ENCODE data around the gene OLFML3. TPM values are rescaled to one million over a fixed set of nuclear protein-coding genes. Genes with fewer than 3 reads are reported as not detected.
"Not testable (repeated sequence)": the region's sequence is repeated elsewhere in the genome, so short reads cannot be mapped to it uniquely, and the experiment has no call there.

Gene OLFML3
- total RNA-seq, 1 experiment from 2014 or later = 0.45 TPM

DNA sequence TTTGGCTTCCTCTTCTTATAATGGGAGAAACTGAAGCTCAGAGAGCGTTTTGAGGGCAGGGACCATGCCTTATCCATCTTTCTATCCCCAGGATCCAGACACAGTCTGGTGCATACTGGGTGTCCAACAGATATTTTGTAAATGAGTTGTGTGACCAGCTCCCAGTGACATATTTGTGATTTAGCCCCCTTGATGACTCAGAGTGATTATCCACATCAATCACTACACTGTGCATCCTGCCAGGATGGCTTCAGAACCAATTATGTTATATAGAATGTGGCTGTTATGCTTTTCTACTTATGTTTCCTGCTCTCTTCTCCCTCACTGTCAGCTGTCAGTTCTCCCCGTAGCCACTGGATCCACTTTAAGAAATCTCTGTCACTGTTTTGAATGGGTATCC, 11.3 kb downstream of the OLFML3 start:
- DNase-seq (ENCODE audit: extremely low read depth, low read depth) = no peak

DNA sequence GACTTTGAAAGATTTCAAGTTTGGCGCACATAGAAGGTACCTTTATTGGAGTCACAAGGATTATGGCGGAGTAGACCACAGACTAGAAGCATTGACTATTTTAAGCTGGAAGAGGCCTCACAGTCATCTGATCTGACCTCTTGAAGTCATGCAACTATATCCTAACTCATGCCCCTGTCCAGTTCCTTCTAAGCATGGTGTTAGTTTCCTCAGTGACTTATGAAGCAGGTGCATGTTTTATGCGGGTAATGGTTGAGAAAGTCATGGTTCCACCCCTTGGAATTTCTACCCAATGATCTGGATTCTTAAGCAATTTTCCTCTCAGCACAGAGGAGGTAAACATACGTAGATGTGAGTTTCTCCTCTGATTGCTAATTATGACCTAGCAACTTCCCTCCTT, 11.7 kb downstream of the OLFML3 start:
- no peak for DNase-seq (ENCODE audit: extremely low read depth, low read depth)

DNA sequence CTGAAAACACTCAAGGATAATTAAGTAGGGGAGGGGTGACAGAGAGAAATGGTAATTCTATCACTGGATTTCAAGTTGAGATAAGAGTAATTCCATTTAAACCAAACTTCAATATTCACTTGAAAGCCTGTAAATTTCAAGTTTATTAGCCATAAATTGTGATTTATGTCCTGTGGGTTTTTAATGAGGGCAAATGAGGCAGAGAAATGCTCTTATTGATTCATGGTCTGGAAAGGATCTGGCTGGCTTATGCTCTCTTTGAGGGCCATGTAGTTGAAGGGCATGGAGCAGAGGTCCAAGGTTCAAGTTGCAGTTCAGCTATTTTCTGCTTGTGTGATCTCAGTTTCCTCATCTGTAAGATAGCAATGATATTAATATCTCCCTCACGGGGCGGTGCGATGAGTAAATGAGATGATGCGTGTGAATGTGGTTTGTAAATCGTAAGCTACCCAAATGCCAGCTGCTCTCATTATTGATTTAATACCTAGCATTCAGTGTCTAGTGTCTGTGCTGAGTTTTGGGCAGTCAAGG, 12.3 kb downstream of the OLFML3 start:
- no peak for DNase-seq (ENCODE audit: extremely low read depth, low read depth)

DNA sequence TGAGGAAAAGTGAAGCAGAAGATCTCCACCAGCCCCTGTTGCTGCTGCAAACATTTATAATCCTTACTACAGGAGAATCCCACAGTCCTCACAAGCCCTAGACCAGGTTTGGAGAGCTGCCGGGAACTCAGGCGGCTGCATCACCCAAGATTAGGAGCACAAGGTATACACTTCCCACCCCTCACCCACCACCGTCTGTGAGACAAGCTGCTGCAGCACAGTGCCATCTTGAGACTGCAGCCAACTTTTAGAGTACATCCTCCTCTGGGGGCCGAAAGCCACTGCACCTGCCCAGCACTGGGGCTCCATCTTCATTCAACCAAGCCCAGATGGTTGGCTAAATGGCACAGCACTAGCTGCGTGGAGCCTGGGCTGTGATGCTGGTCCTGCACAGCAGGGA, 13.8 kb downstream of the OLFML3 start:
- DNase-seq (ENCODE audit: extremely low read depth, low read depth) = no peak

DNA sequence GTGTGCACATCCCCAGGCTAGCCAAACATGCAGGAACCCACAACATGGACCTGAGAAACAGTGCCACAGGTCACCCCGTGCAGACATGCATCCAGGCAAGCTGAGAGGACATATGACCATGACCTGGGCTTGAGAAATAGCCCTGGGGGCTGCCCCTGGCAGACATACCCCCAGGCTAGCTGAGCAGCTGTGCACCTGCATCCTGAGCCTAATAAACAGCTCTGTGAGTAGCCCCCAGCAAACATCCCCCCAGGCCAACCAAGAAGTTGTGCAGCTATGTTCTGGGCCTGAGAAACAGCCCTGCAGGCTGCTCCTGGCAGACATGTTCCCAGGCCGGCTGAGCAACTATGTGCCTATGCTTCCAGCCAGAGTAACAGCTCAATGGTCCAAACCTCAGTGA, 14.5 kb downstream of the OLFML3 start:
- no peak for DNase-seq (ENCODE audit: extremely low read depth, low read depth)

DNA sequence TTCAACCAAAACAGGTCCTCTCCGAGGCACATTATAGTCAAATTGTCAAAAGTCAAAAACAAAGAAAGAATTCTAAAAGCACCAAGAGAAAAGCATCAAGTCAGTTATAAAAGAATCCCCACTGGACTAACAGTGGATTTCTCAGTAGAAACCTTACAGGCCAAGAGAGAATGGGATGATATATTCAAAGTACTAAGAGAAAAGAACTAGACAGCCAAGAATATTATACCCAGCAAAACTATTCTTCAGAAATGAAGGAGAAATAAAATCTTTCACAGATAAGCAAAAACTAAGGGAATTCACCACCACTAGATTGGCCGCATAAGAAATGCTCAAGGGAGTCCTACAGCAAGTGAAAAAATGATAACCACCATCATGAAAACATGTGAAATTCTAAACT, 16.1 kb downstream of the OLFML3 start:
- DNase-seq (ENCODE audit: extremely low read depth, low read depth) = no peak

DNA sequence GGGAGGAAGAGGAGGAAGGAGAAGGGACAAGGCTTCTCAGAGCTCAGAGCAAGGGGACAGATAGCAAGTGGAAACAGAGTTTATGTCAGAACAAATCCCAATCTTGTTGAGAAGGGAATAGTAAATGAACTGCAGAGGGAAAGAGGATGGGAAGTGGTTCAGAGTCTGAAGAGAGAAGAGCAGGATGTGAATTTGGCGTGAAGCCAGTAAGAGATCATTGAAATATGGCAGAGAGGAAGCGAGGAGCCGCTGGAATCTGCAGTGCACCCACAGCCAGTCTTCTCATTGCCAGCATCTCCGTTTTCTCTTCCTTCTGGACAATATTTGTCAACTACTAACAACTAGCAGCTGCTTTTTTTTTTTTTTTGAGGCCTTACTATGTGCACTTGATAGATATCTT, 19.1 kb downstream of the OLFML3 start:
- no peak for DNase-seq (ENCODE audit: extremely low read depth, low read depth)

DNA sequence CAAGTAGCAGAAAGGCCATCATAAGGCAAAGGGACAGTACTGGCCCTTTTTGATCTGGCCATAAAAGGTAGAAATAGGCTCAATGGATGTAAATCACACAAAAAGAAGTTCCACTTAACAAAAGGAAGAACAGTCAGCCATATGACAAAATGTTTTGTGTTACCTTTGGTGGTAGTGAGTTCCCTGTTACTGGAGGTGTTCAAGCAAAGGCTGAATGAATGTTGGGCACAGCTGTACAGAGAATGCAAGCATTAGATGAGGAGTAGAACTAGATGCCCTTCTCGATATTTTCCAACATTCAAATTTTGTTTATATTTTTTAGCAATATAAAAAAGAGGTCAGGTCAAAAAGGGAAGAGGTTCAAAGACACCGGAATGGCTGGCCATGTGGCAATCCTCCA, 20.0 kb downstream of the OLFML3 start:
- DNase-seq (ENCODE audit: extremely low read depth, low read depth) = no peak

DNA sequence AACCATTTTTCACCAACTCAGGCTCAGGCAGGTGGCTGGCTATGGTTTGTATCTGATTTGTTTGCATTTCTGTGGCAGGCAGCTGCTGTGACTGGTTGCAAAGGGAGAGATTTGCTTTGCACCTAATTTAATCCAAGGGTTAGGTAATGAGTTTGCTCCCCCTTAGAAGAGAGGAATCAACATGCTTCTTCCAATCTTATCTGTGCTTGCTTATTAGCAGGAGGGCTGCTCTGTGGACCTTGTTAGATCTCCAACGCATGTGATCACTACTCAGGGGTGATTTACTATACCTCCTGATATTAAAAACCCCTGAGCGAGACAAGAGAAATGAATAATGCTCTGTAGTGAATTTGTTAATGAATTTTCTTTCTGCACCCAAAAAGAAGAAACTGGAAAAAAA, 20.5 kb downstream of the OLFML3 start:
- no peak for DNase-seq (ENCODE audit: extremely low read depth, low read depth)

DNA sequence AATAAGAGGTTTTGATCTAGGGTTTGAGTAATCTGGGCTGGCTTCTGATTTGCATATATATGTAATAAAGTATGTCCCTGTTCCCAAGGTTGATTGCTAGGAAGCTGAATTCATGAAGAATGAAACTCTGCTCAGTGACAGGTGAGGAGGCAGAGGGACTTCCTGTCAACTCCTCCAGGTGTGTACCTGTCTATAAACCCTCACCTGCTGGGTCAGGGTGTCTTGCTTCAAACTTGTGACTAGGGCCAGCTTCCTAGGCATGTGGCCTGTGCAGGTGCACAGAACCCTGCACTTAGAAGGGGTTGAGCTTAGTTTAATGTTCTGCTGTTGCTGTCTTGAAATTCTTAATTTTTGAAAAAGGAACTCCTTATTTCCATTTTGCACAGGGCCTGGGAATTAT, 21.1 kb downstream of the OLFML3 start:
- no peak for DNase-seq (ENCODE audit: extremely low read depth, low read depth)

DNA sequence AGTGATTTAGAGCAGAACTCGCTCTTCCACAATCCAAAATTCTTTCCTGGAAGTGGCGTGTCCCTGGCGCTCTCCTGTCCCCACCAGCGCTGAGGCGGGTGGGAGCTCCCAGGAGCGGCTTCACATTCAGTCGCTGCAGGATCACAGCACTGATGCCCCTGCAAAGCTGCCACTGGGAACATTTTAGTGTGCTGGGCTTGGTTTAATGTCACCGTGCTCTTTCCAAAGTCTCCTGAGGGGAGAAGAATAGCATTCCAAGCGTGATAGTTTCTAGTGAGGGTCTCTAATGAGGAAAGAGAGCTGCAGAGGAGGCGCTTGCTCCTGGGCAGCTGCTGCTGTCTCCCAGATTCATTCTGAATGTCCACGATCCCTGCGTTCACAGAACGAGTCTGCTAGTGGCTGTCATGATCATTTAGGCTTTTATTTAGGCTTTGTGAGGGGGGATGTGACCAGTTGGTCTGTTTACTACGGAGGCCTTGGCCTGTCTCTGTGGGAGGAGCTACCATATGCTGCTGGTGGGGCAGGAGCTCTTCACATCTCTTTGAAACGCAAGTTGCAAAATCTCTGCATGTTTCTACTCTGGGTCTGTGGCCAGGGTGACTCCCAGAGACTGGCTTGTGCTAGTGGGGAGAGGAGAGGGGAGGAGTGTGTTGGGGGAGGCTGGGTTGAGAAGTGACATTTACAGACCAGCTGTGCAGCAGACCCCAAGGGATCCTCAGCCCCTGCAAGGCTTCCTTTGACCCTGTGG, 23.4 kb downstream of the OLFML3 start:
- DNase-seq (ENCODE audit: extremely low read depth, low read depth) = no peak

DNA sequence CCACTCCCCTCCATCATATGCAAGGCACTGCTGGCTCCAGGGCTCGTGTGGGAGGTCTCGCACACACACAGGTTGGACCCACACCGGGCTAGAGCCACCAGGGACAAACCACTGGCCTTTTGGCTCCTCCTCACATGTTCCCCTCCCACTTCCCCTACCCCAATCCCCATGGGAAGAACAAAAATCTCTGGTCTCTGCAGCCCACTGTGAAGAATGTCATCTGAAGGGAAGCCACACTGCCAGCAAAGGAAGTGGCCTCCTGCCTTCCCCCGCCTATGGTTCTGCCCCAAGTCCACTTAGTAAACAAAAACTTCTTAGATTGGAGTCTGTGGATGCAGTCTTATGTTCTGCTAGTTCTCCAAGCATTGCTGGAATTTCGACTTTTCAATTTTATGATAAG, 24.2 kb downstream of the OLFML3 start:
- no peak for DNase-seq (ENCODE audit: extremely low read depth, low read depth)

DNA sequence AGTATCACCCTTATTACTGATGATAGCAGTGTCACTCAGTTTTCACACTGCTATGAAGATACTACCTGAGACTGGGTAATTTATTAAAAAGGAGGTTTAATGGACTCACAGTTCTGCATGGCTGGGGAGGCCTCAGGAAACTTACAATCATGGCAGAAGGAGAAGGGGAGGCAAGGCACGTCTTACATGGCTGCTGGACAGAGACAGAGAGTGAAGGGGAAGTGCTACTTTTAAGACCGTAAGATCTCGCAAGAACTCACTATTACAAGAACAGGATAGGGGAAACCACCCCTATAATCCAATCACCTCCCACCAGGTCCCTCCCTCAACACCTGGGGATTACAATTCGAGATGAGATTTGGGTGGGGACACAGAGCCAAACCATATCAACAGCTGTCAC, 27.6 kb downstream of the OLFML3 start:
- DNase-seq (ENCODE audit: extremely low read depth, low read depth) = not testable (repeated sequence)

DNA sequence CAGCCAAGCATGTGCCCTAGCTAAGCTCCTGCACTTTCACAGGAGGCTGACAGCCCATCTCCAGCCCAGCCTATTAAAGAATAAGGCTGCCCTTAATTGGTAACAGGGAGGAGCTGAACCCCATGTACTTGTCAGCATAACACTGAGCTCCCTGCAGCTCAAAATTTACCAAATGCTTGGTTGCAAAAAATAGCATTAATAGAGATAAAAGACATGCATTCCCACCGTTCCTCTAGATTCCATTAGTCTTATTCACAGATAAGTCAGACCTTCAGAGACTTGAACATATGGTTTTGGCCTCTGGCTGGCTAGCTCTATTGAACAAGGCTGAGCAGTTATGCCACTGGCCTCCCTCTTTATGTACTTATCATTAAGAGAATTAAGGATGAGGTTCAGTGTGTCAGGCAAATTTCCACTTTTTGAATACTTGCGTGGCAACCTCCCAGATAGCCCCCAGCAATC, 29.2 kb downstream of the OLFML3 start:
- DNase-seq (ENCODE audit: extremely low read depth, low read depth) = no peak

DNA sequence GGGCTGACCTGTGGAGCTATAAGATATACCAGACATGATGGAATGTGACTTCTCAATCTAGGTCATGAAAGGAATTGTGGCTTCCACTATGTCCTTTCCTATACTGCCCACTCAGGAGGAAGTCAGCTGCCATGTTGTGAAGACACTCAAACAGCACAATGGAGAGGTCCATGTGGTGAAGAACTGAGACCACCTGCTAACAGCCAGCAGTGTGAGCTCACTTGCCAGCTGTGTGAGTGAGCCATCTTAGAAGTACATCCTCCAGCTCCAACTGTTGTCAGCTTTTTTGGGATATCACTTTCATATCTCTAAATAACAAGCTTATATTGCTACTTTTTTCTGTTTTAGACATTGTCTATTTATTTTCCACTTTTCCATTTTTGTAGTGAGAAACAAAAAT, 29.7 kb downstream of the OLFML3 start:
- no peak for DNase-seq (ENCODE audit: extremely low read depth, low read depth)

DNA sequence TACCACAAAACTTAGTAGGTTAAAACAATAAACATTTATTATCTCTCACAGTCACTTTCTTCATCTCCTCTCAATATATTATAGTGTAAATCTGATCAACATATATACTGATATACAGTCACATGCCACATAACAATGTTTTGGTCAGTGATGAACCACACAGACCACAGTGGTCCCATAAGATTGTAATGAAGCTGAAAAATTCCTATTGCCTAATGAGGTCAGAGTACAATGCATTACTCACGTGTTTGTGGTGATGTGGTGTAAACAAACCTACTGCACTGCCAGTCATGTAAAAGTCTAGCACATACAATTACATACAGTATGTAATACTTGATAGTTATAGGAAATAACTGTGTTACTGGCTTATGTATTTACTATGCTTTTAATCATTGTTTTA, 30.1 kb downstream of the OLFML3 start:
- no peak for DNase-seq (ENCODE audit: extremely low read depth, low read depth)

DNA sequence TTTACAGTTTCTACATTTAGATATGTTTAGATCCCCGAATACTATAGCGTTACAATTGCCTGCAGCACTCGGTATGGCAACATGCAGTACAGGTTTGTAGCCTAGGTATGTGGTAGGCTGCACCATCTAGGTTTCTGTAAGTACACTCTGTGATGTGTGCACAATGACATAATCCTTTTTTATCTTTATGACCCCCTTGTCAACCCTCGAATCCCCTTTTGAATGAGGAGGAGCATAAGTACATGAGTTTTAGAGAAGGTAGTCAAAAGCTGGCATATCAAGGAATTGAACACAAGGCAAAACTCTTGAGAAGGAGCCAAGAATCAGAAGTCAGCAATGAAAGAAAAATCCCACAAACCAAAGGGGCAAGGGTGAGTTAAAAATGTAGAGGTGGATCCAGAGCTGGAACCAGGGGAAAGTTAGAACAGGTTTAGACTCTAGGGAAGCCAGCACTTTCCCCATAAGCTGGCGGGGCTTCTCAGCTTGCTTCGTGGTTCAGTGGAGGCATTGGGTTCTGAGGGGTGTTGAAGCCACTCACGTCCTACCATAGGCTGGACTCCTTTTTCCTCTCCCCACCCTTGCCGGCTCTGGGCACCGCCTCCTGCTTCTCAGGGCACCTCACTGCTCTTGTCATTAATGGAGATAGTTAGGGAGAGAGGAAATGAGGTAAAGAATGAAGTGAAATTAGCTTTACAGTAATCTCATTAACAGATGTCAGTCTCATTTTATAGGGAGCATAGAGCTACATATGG, 31.3 kb downstream of the OLFML3 start:
- no peak for DNase-seq (ENCODE audit: extremely low read depth, low read depth)

DNA sequence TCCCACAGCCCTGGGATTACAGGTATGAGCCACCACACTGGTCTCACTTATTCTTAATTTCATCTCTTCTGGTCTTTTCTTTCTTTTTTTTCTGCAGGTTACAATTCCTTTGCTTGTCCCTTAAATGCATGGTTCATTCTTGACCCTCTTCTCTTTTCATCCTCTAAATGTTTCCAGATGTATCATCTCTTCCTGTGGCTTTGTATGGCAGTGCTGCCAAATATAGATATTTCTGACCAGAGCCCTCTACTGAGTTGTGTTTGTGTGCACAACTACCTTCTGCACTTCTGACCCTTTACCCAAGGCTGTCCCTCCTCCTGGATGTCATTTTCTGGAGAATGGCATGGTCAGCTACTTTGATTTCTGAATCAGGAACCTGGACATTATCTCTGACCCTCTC, 32.5 kb downstream of the OLFML3 start:
- no peak for DNase-seq (ENCODE audit: extremely low read depth, low read depth)

DNA sequence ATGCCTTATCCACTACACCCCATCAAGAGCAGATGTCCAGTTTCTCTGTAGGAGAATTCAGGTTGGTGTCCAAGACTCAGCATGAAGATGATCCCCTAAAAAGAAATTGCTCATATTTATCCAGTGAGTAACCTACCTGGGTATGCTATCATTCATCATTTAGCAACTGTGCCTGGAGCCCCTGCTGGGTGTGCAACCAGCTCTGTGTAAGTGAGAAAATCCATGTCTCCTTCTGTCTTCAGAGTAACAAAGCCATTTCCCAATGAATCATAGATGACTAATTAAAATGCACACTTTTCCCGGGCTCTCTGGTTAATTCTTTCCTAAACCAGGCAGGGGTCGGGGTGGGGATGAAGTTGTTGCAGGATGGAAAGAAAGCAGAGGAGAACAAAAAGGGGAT, 35.8 kb downstream of the OLFML3 start:
- no peak for DNase-seq (ENCODE audit: extremely low read depth, low read depth)

DNA sequence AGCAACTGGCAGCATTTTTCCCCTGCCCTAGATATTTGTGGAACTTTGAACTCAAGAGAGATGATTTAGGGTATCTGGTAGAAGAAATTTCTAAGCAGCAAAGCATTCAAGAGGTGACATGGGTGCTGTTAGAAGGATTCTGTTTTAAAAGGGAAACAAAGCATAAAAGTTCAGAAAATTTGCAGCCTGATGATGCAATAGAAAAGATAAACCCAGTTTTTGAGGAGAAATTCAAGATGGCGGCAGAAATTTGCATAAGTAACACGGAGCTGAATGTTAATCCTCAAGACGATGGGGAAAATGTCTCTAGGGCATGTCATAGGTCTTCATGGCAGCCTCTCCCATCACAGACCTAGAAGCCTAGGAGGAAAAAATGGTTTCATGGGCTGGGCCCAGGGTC, 40.5 kb downstream of the OLFML3 start:
- not testable (repeated sequence) for DNase-seq (ENCODE audit: extremely low read depth, low read depth)

DNA sequence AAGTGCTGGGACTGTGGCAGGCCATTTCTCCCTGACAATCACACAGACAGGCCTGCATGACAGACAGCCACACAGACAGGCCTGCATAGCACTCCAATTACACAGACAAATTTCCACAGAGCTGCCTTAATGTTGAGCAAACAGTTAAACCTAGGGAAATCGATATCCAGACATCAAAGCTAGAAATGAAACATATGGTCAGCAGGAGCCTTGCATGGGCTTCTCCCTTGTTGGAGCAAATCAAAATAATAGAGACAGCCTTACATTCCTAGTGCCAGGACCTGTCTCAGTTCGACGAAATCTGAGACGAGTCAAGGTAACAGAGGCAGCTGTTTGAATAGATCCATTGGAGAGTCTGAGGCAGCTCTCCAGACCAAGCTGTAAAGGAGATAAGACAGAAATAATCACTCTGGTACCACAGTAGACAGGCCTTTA, 42.4 kb downstream of the OLFML3 start:
- no peak for DNase-seq (ENCODE audit: extremely low read depth, low read depth)

DNA sequence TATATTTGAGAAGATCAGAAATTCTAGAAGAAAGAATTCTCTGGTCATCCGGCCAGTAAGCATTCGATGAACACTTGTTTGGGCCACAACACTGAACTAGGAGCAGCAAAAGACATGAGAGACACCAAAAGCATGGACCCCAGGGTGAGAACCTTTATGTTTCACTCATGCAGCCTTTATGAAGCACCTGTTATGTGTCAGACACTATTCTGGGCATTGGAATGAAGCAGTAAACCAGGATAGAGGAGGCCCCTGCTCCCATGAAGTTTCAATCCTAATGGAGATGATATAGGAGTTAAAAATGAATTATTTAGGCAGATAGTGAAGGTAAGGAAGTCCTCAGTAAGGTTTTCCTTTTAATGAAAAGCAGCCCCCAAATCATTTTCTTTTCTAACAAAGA, 43.6 kb downstream of the OLFML3 start:
- no peak for DNase-seq (ENCODE audit: extremely low read depth, low read depth)
